Heart right ventricle (tissue), 16 donors: Measurements from ENCODE around the gene GUCY2C. TPM values are rescaled to one million over a fixed set of nuclear protein-coding genes. Genes with fewer than 3 reads are reported as not detected.
"Not testable (repeated sequence)": the region's sequence is repeated elsewhere in the genome, so short reads cannot be mapped to it uniquely, and the experiment has no call there.

ENCODE experiments used
- ATAC-seq, 8 donors: fragments of 200-7000 bp; cut with Tn5 transposase; one replicate each; pipeline ENCODE4 v1.9.1; 2020; ENCODE audit warnings: mild to moderate bottlenecking in 8 of 8, moderate library complexity in 8 of 8, moderate number of reproducible peaks in 1 of 8
- DNase-seq, 2 donors: peaks; one replicate each; pipeline ENCODE4 v3.0.0-alpha.2; 2020
- H3K27ac ChIP-seq, 10 donors: fragments of 200-600 bp; sonication (generic) in 2 of 10; one replicate each; pipeline versions ENCODE4 v1.5.0 to v1.8.0; 2020 to 2022; ENCODE audit warnings: mild to moderate bottlenecking in 3 of 10
- H3K27me3 ChIP-seq, 7 donors: fragments of 200-600 bp; one replicate each; pipeline ENCODE4 v1.8.0; 2021 to 2022; ENCODE audit warnings: mild to moderate bottlenecking in 2 of 7
- H3K36me3 ChIP-seq, 9 donors: fragments of 200-600 bp; sonication (generic) in 1 of 9; one replicate each; pipeline versions ENCODE4 v1.5.0 to v1.8.0; 2020 to 2022; ENCODE audit warnings: mild to moderate bottlenecking in 2 of 9
- H3K4me1 ChIP-seq, 9 donors: fragments of 200-600 bp; sonication (generic) in 1 of 9; one replicate each; pipeline versions ENCODE4 v1.5.0 to v1.8.0; 2020 to 2022; ENCODE audit warnings: mild to moderate bottlenecking in 4 of 9
- H3K4me3 ChIP-seq, 10 donors: fragments of 200-600 bp; sonication (generic) in 2 of 10; one replicate each; pipeline versions ENCODE4 v1.5.0 to v1.8.0; 2020 to 2022; ENCODE audit warnings: mild to moderate bottlenecking in 7 of 10, moderate library complexity in 2 of 10
- H3K9me3 ChIP-seq, 11 donors: fragments of 200-600 bp in 10 of 11; sonication (generic) in 2 of 11; one replicate each; pipeline versions ENCODE4 v1.5.0 to v1.8.0; 2013 to 2022; ENCODE audit warnings: mild to moderate bottlenecking in 2 of 11, control low read depth in 1 of 11, moderate library complexity in 1 of 11
- CTCF ChIP-seq, 9 donors: fragments of 200-600 bp; sonication (generic) in 2 of 9; IDR thresholded peaks; one replicate each; pipeline versions ENCODE4 v1.5.0 to v1.8.0; 2021 to 2022; ENCODE audit warnings: antibody characterized with exemption in 9 of 9, mild to moderate bottlenecking in 5 of 9, moderate library complexity in 1 of 9
- WGBS, 2 donors: extraction: QIAGEN DNeasy Blood & Tissue Kit; methylation state at CpG; one replicate each; pipeline ENCODE4 v1.1.7; 2013; ENCODE audit warnings: inconsistent platforms in 1 of 2; 5-methylcytosine and 5-hydroxymethylcytosine counted together
- intact Hi-C, 10 donors: fragments of 100-400 bp; cut with DNase I; formaldehyde crosslinking; loops; one replicate each; pipeline versions ENCODE4 v1.11.1 to v1.14.2; 2022
- polyA plus RNA-seq, 2 donors: library from polyadenylated mRNA; stranded (reverse); fragments of 200-250 nt; gene quantifications; one replicate each; pipeline ENCODE4 v1.2.3, GENCODE V29; 2013
- total RNA-seq, 10 donors: library from RNA; stranded (reverse); fragmentation: NEBNext Ultra II Directional in 3 of 10; extraction: Animal tissue kit (Norgen Biotek cat#: 25700) in 3 of 10; gene quantifications; one replicate each; pipeline versions ENCODE4 v1.2.1 to v1.2.4, GENCODE V29; 2021 to 2023
- donor health status: Arrhythmogenic right ventricular cardiomyopathy.
- donor health status: ischemic (EF 13 %, LVEDD 7.1; RV severe dilation, severe dysfunction).
- donor health status: healthy with polysubstance abuse.
- donor health status: DM: no; HTN: yes; CAD: no.
- donor health status: DM: no; HTN: no; CAD: no.
- donor health status: ischemic (EF 25% LVEDD 6.9; RV normal size, moderate dysfunction).
- donor health status: ischemic (EF 25% LVEDD 5.7; RV mildly dilated, moderate dysfunction).
- donor health status: healthy.
- donor health status: DM: yes; HTN: yes; CAD: no.
- donor health status: Ischemic cardiomyopathy.
- donor health status: ischemic (EF 35%, LVEDD 5.7; RV mildly dilated, moderate dysfunction).
- donor health status: nonischemic (EF 11% LVEDD 7.7; RV severe dilation, severe dysfunction).
- donor health status: DM: yes; HTN: yes; CAD: no.
- donor health status: PGD.
- donor health status: ischemic (EF 29% LVEDD 5.4; RV normal size, mild dysfunction).
- donor health status: nonischemic (EF 23%, LVEDD 6.1; RV moderate dilation, normal function).

Gene GUCY2C
- total and polyA plus RNA-seq, 12 donors, result 0.01 to 0.15 (median 0.06) TPM; not detected in 9

GRCh38 chr12:14689144-14689543 is 7.3 kb downstream of the GUCY2C start:
- Histone ChIP-seq H3K27ac (no peak overlapping the region), H3K27me3 (no peaks in the 10 kb centered on the region), H3K4me3 (no peak overlapping the region), H3K36me3 (no peaks in the 10 kb centered on the region), H3K9me3 (no peaks in the 10 kb centered on the region), H3K4me1 (peaks cover 0 to 12% (median 8%) of the 10 kb centered on the region in 9 donors)
- no peak for DNase-seq
- intact Hi-C loops, result no loop called here
- no peak for ATAC-seq
- no peak for TF ChIP-seq CTCF (IDR thresholded peaks at IDR 0.05)
- 37 to 91% methylated on average over 1 of the region's 1 CpG for WGBS, 2 donors

- ATAC-seq, H3K9me3 ChIP-seq, H3K36me3 ChIP-seq, intact Hi-C loops, H3K4me1 ChIP-seq, DNase-seq, H3K4me3 ChIP-seq, H3K27ac ChIP-seq, H3K27me3 ChIP-seq: not testable (repeated sequence)
- 83 to 89% methylated on average over 4 of the region's 4 CpGs for WGBS, 2 donors
These were observed 14.2 kb downstream of the GUCY2C start for GRCh38 chr12:14682231-14682630.

DNA sequence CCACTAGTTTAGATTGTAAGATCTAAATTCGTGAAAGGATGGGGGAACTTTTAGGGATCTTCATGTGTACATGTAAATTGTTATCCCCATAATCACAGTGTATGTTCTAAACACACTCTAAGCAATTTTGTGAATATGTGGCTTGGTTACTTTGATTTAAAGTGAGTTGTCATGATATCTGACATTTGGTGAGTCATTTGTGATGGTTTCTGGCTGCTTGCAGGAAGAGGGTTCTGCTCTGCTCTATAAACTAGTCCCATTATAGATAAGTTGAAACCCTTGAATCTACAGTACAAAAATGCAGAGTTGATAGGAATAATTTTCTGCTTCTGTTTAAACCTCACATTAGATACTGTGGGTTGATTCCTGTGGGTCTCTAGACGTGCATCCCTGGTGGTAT is 14.8 kb downstream of the GUCY2C start:
- no peak for ATAC-seq
- DNase-seq, result no peak
- WGBS, 2 donors, result 68 to 69% methylated on average over 2 of the region's 2 CpGs

DNA sequence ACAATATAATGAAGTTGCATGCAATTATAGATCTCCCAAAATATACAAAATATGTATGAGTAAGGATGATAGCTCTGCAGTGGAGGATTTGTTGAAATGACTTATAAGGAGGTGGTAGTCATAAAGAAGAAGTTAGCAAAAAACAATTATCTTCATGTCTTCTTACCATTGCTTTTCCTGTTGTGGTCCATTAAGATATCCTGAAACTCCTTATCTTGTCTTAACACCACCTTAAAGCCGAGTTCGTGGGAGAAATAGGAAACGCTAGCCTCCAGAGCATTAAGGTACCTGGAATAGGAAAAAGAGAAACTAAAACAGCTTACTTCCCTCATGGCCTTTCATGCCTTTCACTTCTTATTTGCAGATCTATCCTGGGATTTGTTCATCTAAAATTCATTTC is 15.2 kb downstream of the GUCY2C start:
- DNase-seq, result no peak
- TF ChIP-seq CTCF (IDR thresholded peaks at IDR 0.05), result no peak
- ATAC-seq, result no peak
- WGBS, 2 donors, result 45 to 51% methylated on average over 3 of the region's 3 CpGs
- no peak overlapping the region for H3K4me3 ChIP-seq
- H3K27ac ChIP-seq, result no peak overlapping the region
- intact Hi-C loops, result no loop called here
- H3K36me3 ChIP-seq, result no peaks in the 10 kb centered on the region
- no peaks in the 10 kb centered on the region for H3K4me1 ChIP-seq
- no peaks in the 10 kb centered on the region for H3K9me3 ChIP-seq
- no peaks in the 10 kb centered on the region for H3K27me3 ChIP-seq

More for the DNA sequence above, 14.8 kb downstream of the GUCY2C start:
- no peaks in the 10 kb centered on the region for H3K9me3 ChIP-seq
- H3K27me3 ChIP-seq, result no peaks in the 10 kb centered on the region
- intact Hi-C loops, result no loop called here
- TF ChIP-seq CTCF (IDR thresholded peaks at IDR 0.05), result no peak
- H3K27ac ChIP-seq, result no peak overlapping the region
- H3K4me3 ChIP-seq, result no peak overlapping the region
- H3K36me3 ChIP-seq, result no peaks in the 10 kb centered on the region
- H3K4me1 ChIP-seq, result no peaks in the 10 kb centered on the region

DNA sequence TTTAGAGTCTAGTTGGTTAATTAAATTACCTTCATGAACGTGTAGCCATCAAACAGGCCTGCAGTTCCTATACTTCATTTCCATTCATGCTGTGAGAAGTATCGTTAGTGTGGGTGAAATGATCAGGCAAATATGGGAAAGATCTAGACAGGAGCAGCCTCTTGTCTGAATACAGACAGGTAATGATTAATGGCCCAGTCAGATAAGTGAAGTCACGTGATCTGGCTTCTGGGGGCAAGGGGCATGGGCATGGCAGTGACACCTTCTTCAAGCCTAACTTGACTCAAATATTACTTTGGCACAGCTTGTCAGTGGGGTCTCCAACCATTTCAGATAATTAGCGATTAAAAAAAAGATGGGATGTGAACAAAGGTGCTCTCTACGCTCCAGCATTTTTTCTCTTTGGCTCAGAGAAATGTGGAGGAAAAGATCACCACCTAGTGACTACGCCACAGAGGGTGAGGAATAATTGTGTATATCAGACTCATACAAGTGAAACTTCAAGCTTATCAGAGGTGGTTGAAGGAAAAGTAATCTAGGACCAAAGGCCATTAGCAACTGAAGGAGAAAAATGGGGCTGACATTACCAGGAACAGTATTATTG is 17.8 kb downstream of the GUCY2C start:
- no peak for TF ChIP-seq CTCF (IDR thresholded peaks at IDR 0.05)
- Histone ChIP-seq H3K27ac (no peak overlapping the region), H3K36me3 (no peaks in the 10 kb centered on the region), H3K9me3 (no peaks in the 10 kb centered on the region), H3K4me1 (no peaks in the 10 kb centered on the region), H3K27me3 (no peaks in the 10 kb centered on the region), H3K4me3 (no peak overlapping the region)
- 90% methylated on average over 6 of the region's 6 CpGs for WGBS, 2 donors
- DNase-seq (no peak), ATAC-seq (no peak)
- intact Hi-C loops, result loop anchor here in 1 of 10 donors (10.0 kb wide), 1 partner anchor 164 kb away; no protein-coding TSS in a partner anchor
